Loucy (cell line): ENCODE results near the gene BOD1L1.

Experiments
- H2AFZ ChIP-seq: fragments of 200-600 bp; sonication (generic); 2 replicates; pipeline ENCODE4 v1.6.0; 2016; ENCODE audit warnings: antibody characterized with exemption, mild to moderate bottlenecking, low read length, moderate library complexity
- H3F3A ChIP-seq: fragments of 200-600 bp; 2 replicates; pipeline ENCODE4 v1.6.0; 2016; ENCODE audit warnings: antibody characterized with exemption, low read depth, mild to moderate bottlenecking
- H3K27me3 ChIP-seq: fragments of 200-600 bp; sonication (generic); 2 replicates; pipeline ENCODE4 v1.6.1; 2014; ENCODE audit warnings: low read length, mild to moderate bottlenecking; ENCODE audit not compliant: insufficient read depth, poor library complexity, severe bottlenecking
- H3K36me3 ChIP-seq: fragments of 200-600 bp; sonication (generic); 2 replicates; pipeline ENCODE4 v1.6.1; 2016; ENCODE audit warnings: low read length; ENCODE audit not compliant: insufficient read depth
- H3K4me1 ChIP-seq: fragments of 200-600 bp; sonication (generic); 2 replicates; pipeline ENCODE4 v1.5.1; 2014; ENCODE audit warnings: low read length, mild to moderate bottlenecking; ENCODE audit not compliant: insufficient read depth, poor library complexity, severe bottlenecking
- H3K4me2 ChIP-seq: fragments of 200-600 bp; sonication (generic); 2 replicates; pipeline ENCODE4 v1.6.0; 2014; ENCODE audit warnings: antibody characterized with exemption, low read length, low read depth, mild to moderate bottlenecking; ENCODE audit not compliant: poor library complexity, severe bottlenecking
- H3K4me3 ChIP-seq: fragments of 200-600 bp; sonication (generic); 2 replicates; pipeline ENCODE4 v1.5.1; 2014; ENCODE audit warnings: low read length, mild to moderate bottlenecking, mixed read lengths; ENCODE audit not compliant: poor library complexity, severe bottlenecking
- H3K79me2 ChIP-seq: fragments of 200-600 bp; sonication (generic); 2 replicates; pipeline ENCODE4 v1.6.1; 2014; ENCODE audit warnings: low read length; ENCODE audit not compliant: insufficient read depth
- H3K9ac ChIP-seq: fragments of 200-600 bp; sonication (generic); 2 replicates; pipeline ENCODE4 v1.6.0; 2014; ENCODE audit warnings: mild to moderate bottlenecking, low read depth, low read length, moderate library complexity; ENCODE audit not compliant: poor library complexity, severe bottlenecking
- H3K9me2 ChIP-seq: fragments of 200-600 bp; sonication (generic); replicated peaks from 2 replicates; pipeline ENCODE4 v1.6.1; 2016; ENCODE audit warnings: low read depth, low read length, mixed read lengths
- H3K9me3 ChIP-seq: fragments of 200-600 bp; sonication (generic); 2 replicates; pipeline ENCODE4 v1.6.1; 2014; ENCODE audit warnings: mild to moderate bottlenecking, antibody characterized with exemption, low read length, low read depth; ENCODE audit not compliant: insufficient read depth
- H4K20me1 ChIP-seq: fragments of 200-600 bp; sonication (generic); 2 replicates; pipeline ENCODE4 v1.6.0; 2014; ENCODE audit warnings: antibody characterized with exemption, low read length, mild to moderate bottlenecking; ENCODE audit not compliant: insufficient read depth, poor library complexity, severe bottlenecking
- CTCF ChIP-seq: fragments of 200-600 bp; sonication (generic); conservative IDR thresholded peaks from 2 replicates; pipeline ENCODE4 v1.5.1; 2014; ENCODE audit warnings: mild to moderate bottlenecking, antibody characterized with exemption, low read length
- EZH2phosphoT487 ChIP-seq: fragments of 200-600 bp; IDR thresholded peaks from 2 replicates; pipeline ENCODE4 v1.6.1; 2018; ENCODE audit warnings: antibody characterized with exemption, mild to moderate bottlenecking, moderate library complexity, borderline replicate concordance

The BOD1L1 gene

DNA sequence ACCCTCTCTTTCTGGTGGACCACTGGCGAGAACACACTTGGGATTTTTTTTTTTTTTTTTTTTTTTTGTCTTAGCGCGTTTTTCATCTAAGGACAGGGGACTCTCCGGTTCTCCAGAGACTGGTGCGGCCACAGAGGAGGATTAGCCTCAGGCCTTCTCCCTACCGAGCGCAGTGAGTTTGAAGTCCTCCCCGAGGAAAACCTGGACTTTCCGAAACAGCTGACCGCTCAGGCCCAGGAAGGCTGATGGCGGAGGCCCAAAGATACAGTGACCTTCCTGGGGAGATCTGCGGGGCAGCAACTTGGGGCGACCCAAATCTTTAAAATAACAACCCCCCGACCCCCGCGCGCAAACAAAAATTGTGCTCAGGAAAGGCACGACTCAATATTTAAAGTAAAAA is 92.4 kb downstream of the BOD1L1 start:
- Histone ChIP-seq H2AFZ (no peak overlapping the region), H3K4me3 (no peak overlapping the region), H3K79me2 (no peaks in the 10 kb centered on the region), H3F3A (no peaks in the 10 kb centered on the region), H3K9ac (no peak overlapping the region), H3K36me3 (no peaks in the 10 kb centered on the region), H4K20me1 (no peaks in the 10 kb centered on the region), H3K9me3 (no peaks in the 10 kb centered on the region), H3K9me2 (no peaks in the 10 kb centered on the region), H3K4me1 (no peaks in the 10 kb centered on the region), H3K4me2 (no peak overlapping the region), H3K27me3 (peaks cover 3% of the 10 kb centered on the region)
- TF ChIP-seq EZH2phosphoT487 (no peak), CTCF (no peak)

DNA sequence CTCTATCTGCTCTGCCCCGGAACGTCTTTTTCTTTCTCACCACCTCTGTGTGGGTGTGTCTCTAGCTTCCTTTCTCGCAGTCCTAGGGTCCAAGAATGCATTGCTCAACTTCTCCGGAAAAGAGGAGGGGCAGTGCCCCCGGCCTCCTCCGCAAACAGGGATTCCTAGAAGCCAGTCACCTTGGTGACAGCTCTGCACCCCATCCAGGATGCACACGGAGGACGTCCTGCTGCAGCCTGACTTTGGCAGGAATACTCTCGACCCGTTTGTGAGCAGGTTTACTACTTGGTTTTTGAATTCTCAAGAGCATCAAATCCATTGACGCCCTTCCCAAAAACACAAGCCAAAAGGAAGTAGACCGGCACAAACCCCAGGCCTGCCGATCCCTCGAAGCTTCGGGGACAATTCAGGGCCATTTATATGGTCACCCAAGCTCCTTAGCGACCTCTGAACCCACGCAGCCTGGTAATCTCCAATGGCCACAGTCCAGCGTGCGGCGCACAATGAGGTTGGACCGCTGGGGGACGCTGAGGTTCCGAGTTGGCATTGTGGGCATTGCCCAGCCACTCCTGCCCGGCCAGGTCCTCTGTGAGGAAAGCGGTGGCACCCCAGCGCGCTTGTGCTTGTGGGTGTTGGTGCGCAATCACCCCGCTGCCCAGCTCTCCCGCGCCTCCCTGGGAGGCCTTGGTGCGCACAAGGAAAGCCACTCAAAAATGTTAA is 93.0 kb downstream of the BOD1L1 start:
- H3K9me2 ChIP-seq = no peaks in the 10 kb centered on the region
- TF ChIP-seq EZH2phosphoT487 (no peak), CTCF (no peak)
- H3K4me2 ChIP-seq = no peak overlapping the region
- H3K79me2 ChIP-seq = no peaks in the 10 kb centered on the region
- H2AFZ ChIP-seq = no peak overlapping the region
- no peak overlapping the region for H3K9ac ChIP-seq
- no peaks in the 10 kb centered on the region for H3K36me3 ChIP-seq
- no peaks in the 10 kb centered on the region for H4K20me1 ChIP-seq
- no peaks in the 10 kb centered on the region for H3F3A ChIP-seq
- no peaks in the 10 kb centered on the region for H3K9me3 ChIP-seq
- H3K27me3 ChIP-seq = peaks cover 3% of the 10 kb centered on the region
- H3K4me1 ChIP-seq = no peaks in the 10 kb centered on the region
- no peak overlapping the region for H3K4me3 ChIP-seq

- H3F3A ChIP-seq = no peaks in the 10 kb centered on the region
- H3K4me3 ChIP-seq = no peak overlapping the region
- no peaks in the 10 kb centered on the region for H3K36me3 ChIP-seq
- no peak overlapping the region for H3K4me2 ChIP-seq
- no peak overlapping the region for H2AFZ ChIP-seq
- TF ChIP-seq EZH2phosphoT487 = no peak
- TF ChIP-seq CTCF = no peak
- H3K9me3 ChIP-seq = no peaks in the 10 kb centered on the region
- H3K79me2 ChIP-seq = no peaks in the 10 kb centered on the region
- no peaks in the 10 kb centered on the region for H3K4me1 ChIP-seq
- H3K9ac ChIP-seq = no peak overlapping the region
- H3K27me3 ChIP-seq = peaks cover 3% of the 10 kb centered on the region
- H4K20me1 ChIP-seq = no peaks in the 10 kb centered on the region
- no peaks in the 10 kb centered on the region for H3K9me2 ChIP-seq
Measured at GRCh38 chr4:13533670-13534343, 93.7 kb downstream of the BOD1L1 start.
